GM21526 (cell line): ENCODE measurements around the gene IL17B.

Source experiments
- ATAC-seq: cut with Tn5 transposase; IDR thresholded peaks from one replicate; pipeline ENCODE4 v1.9.1; 2021; ENCODE audit warnings: moderate library complexity; ENCODE audit not compliant: unreplicated experiment, low FRiP score

The IL17B gene

GRCh38 chr5:149328177-149328576, 50.9 kb downstream of the IL17B start:
- no peak for ATAC-seq

GRCh38 chr5:149326611-149327010, 52.5 kb downstream of the IL17B start:
- ATAC-seq = no peak

- ATAC-seq = no peak
Observed at GRCh38 chr5:149325894-149326293, 53.2 kb downstream of the IL17B start.

GRCh38 chr5:149325166-149325735, 53.8 kb downstream of the IL17B start:
- no peak for ATAC-seq

- no peak for ATAC-seq
Observed at GRCh38 chr5:149324641-149325040, 54.5 kb downstream of the IL17B start.
